ENCODE measurements around the gene APOB. TPM values are rescaled to one million over a fixed set of nuclear protein-coding genes. Genes with fewer than 3 reads are reported as not detected.

APOB gene
- total and polyA plus RNA-seq, 2 of the 13 experiments (the other 11 are each of a cell fraction or from before 2014, with no cell fraction given) = 1,569 to 2,515 TPM

- TF ChIP-seq ELK4 (CRISPR knock-in tag; IDR thresholded peaks at IDR 0.05; ENCODE audit: borderline replicate concordance) (no peak), ZNF772 (CRISPR knock-in tag; IDR thresholded peaks at IDR 0.05) (peak; percentile 75), SKI (IDR thresholded peaks at IDR 0.05; ENCODE audit: partially characterized antibody) (peak; percentile 83), ZNF296 (CRISPR knock-in tag; conservative IDR thresholded peaks at IDR 0.05) (no peak), NCOA5 (CRISPR knock-in tag; IDR thresholded peaks at IDR 0.05) (no peak), TFAP4 (IDR thresholded peaks at IDR 0.05; ENCODE audit: borderline replicate concordance, low read depth) (peak; percentile 79; the same call in 1 of the 2 replicates), ZBTB10 (CRISPR knock-in tag; IDR thresholded peaks at IDR 0.05; ENCODE audit: borderline replicate concordance) (0 out of 2 replicates have a peak, but pooled peaks have one; percentile 67), ZNF18 (CRISPR knock-in tag; IDR thresholded peaks at IDR 0.05; ENCODE audit: insufficient replicate concordance) (peak; percentile 59), TGIF2 (CRISPR knock-in tag; IDR thresholded peaks at IDR 0.05) (peak; percentile 87), GABPA (IDR thresholded peaks at IDR 0.05; ENCODE audit: low read depth, low read length) (no peak), GABPA (CRISPR knock-in tag; IDR thresholded peaks at IDR 0.05; ENCODE audit: low read depth) (peak; percentile 73), THRA (CRISPR knock-in tag; IDR thresholded peaks at IDR 0.05; ENCODE audit: borderline replicate concordance) (peak; percentile 97), MTF2 (CRISPR knock-in tag; IDR thresholded peaks at IDR 0.05; ENCODE audit: borderline replicate concordance) (no peak), PLRG1 (conservative IDR thresholded peaks at IDR 0.05) (no peak), CCAR2 (optimal IDR thresholded peaks at IDR 0.05; ENCODE audit: low read depth, low read length) (peak; percentile 96), PRMT3 (CRISPR knock-in tag; IDR thresholded peaks at IDR 0.05; ENCODE audit: borderline replicate concordance, low read depth) (peak; percentile 74; the same call in 1 of the 2 replicates), ESRRA (CRISPR knock-in tag; IDR thresholded peaks at IDR 0.05; ENCODE audit: low read depth) (peak; percentile 63), SATB2 (CRISPR knock-in tag; IDR thresholded peaks at IDR 0.05) (peak; percentile 72), CBFB (CRISPR knock-in tag; IDR thresholded peaks at IDR 0.05) (peak; percentile 97), ZKSCAN8 (CRISPR knock-in tag; IDR thresholded peaks at IDR 0.05; ENCODE audit: borderline replicate concordance) (peak; percentile 97), FOSL2 (CRISPR knock-in tag; IDR thresholded peaks at IDR 0.05) (peak; percentile 92), KDM6A (CRISPR knock-in tag; IDR thresholded peaks at IDR 0.05; ENCODE audit: low read depth) (peak; percentile 92)
Measured at GRCh38 chr2:21055879-21056790, 12.3 kb upstream of the APOB start (continued).

All from HepG2 (cell line).